Nucleus accumbens (tissue), 56 donors: Measurements from ENCODE around the gene SMIM44.
"Not testable (repeated sequence)": the region's sequence is repeated elsewhere in the genome, so short reads cannot be mapped to it uniquely, and the experiment has no call there.

ENCODE experiments used
- DNase-seq, 56 donors: peaks; one replicate each; lab custom pipeline; 2025; lab: John Stamatoyannopoulos, UW

SMIM44 gene

DNA sequence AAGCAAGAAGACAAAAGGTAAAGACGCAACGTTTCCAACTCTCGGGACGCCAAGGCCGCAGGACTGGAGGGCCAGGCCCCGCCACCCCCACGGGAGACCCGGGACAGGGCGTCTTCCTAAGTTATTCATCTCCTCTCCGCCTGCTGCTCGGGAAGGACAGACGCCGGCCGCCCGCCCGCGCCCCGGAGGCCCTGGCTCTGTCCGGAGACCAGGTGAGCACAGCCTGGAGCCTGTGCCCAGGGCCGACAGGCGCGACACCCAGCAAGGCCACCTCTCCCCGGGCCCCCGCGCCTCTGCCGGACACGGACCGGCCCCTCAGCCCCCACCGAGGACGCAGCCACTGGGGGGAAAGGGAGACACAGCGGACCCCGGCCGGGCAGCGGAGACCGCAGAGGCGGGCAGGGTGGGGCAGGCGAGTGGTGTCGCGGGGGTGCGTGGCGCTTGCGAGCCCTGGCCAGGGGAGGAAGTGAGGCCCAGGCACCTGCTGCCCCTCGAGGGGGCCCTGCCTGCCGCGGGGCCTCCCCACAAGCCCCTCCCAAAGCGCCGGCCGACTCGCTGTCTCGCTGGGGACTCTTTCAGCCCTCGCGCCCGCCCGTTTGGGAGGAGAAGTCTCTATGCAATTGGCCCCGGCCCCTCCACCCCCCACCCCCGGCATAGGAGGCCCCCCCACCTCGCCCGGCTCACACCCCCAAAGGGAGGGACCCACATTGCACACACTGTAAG lies 20.1 kb downstream of the SMIM44 start:
- DNase-seq: no peak

DNA sequence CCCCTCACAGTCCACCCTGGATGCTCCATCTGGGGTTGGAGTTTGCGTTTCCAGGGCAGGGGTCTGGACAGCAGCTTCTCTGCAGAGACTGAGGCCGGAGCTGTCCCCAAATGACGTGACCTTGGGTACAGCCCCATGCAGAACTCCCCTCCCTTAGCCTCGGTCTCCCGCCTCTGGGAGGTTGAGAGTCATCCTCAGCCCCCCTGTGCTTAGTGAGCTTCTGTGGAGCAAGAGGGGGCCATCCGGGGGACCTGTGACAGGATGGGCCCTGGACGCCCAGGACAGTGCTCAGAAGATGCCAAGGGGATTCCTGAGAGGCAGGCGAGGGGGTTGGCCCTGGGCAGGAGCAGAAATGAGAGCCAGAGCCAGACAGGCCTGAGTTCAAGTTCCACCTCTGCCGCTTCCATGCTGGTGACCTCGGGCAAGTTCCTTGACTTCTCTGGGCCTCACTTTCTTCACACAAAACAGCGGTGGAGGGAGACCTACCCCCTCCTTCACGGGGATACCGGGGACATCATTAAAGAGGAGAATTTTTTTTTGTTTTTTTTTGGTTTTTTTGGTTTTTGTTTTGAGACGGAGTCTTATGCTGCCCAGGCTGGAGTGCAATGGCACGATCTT lies 23.2 kb downstream of the SMIM44 start:
- no peak for DNase-seq

DNA sequence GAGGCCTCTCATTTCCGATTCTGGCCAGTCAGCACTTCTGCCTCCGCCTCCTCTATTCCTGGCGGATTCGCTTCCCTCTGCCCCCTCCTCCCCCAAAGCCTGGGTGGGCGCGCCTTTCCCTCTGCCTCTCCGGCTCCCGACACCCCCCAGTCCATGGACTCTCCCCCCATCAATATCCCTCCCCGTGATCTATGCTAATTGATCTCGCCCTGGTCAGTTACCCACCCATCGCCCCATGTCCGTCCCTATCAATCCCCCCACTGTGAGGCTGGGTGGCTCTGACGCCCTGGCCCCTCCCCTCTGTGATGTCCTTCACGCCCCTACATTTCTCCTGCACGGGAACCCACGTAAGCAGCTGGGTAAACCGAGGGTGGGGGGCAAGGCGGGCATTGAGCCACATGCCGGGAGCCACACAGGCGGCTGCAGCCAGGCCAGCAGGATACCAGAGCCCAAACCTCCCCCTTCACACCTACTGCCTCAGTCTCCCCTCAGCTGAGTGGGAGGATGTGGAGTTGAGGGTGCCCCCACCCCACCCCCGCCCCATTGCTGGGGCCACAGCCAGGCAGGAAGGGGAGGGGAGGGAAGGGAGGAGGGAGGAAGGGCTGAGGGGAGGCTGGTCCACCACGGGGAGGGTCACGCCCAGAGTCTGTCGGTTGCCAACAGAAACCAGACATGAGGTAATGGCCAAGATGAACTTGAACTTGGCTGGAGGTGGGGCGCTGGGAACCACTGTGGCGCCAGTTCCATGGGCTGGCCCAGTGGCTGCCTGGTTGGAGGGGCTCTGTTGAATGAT lies 24.0 kb downstream of the SMIM44 start:
- peak in 49 of 56 donors; percentile 8 to 76 (median 49) for DNase-seq

DNA sequence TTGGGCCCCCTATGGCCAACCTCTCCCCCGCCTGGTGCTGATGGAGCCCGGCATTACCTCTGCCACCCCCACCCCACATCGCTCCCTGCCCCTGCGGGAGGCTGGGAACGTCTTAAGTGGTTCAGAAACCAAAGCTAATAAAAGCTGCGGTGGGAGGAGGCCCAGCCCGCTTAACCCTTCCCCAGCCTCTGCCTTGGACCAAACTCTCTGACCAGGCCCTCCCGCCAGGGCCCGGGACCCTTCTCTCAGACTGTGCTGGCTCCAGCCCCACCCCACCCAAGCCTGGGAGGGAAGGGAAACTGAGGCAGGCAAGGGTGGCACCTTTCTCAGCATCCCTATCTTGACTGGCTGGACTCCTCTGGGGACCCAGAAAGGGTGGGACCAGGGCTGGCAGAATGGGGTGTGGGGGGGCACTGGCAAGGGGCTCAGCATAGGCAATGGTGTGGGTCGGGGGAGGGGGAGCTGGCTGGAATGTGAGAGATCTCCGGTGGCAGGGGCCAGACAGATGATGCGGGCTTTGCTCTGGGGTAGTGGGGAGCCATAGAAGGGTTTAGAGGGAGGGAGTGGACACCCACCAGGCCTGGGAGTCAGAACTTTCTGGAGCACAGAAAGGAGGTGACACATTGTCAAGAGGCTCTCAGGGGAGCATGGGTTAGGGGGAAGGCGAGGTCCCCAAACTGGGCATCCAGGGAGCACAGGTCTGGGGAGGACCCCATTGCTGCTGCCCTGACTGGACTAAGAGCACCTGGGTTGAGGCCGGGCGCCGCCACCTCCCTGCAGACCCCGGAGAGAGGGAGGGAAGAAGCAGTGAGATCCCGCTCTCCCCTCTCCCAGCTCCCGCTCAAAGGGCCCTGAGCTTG lies 24.8 kb downstream of the SMIM44 start:
- DNase-seq: peak in 4 of 56 donors; percentile 6 to 18 (median 10)

DNA sequence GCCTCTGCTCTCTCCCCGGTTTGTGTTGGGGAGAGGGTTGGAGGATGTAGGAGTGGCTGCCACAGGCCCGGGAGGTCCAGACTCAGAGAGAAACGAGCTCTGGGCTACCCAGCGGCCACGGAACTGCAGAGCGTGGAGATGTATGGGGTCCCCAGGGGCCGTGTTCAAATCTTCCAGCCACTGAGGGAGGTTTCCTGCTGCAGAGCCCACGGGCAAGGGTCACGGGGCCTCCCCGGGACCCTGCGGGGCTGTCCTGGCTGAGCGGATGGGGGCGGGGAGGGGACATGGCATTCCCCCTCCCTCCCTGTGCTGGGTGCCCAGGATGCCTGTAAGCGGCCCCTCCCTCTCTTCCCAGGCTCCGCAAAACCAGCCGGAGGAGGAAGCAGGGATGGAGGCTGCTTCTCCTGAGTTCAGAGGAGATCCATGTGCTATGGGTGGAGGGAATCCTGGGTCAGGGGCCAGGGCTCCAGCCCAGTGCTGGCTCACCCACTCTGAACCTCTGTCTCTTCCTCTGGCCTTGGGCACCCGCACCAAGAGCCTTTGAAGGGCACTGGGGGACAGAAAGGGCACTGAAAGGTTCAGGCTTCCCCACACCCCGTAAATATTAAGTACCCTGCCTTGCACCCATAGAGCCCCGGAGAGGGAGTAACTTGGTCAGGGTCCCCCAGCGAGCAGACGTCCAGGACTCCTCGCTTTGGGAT lies 25.6 kb downstream of the SMIM44 start:
- peak in 3 of 56 donors; percentile 6 to 22 (median 19) for DNase-seq

DNA sequence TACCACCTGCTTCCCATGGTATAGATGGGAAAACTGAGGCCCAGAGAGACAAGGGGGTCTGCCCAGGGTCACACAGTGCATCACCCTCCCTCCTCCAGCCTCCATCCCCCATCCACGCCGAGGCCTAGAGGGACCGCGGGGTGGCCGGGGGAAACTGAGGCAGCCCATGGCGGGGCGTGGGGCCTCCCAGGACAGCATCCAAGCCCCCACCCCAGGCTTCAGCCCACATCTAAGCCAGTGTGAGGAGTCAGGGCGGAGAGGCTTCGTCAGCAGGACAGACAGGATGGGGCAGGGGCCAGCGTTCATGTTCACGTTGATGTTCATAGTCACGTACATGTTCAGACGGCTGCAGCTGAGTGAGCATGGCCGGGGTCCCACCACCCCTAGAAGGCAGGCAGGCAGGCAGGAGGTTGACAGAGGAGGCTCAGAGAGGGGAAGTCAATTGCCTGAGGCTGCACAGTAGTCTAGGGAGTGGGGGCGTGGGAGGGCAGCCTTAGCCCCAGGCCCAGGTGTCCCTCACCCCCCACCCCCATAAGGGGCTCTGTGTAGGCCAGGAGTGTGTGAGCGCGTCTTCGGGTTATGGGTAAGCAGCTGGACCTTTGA lies 26.2 kb downstream of the SMIM44 start:
- no peak for DNase-seq

DNA sequence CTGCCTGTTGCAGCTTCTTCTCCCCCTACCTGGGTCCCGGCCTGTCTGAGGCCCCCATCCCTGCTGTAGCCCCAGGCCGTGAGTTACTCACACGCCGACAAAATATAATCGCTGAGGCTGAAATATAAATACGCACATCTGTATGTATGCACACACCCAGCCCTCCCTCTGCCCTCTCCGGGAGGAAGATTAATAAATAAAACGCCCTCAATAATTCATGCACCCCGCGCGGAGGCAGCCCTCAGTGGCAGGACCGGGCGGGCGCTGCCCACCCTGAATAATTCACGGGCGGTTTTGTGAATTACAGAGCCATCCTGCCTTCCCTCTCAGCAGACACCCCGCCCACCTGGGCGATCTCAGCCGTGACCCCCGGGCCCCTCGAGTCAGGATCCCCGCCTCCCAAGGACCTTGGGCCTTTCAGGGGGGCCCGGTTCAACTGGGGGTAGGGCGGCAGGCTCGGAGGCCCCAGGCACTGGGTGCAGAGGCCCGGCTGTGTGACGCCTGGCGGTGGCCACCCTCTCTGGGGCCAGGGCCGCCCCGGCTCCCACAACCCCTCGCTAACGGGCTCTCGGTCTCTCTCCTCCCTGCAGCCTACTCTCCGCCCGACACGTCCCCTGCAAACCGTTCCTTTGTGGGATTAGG lies 27.2 kb downstream of the SMIM44 start:
- DNase-seq: no peak

DNA sequence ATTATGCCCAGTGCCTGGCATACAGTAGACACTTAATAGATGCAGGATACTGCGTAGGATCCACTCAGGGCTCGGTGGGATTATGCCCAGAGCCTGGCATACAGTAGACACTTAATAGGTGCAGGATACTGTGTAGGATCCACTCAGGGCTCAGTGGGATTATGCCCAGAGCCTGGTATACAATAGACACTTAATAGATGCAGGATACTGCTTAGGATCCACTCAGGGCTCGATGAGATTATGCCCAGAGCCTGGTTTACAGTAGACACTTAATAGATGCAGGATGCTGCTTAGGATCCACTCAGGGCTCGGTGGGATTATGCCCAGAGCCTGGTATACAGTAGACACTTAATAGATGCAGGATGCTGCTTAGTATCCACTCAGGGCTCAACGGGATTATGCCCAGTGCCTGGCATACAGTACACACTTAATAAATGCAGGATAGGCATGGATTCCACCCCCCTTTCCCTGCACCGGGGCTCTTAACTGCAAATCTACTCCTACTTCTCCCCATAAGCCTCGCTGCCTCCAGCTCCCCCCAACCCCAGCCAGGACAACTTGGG lies 27.8 kb downstream of the SMIM44 start:
- no peak for DNase-seq

DNA sequence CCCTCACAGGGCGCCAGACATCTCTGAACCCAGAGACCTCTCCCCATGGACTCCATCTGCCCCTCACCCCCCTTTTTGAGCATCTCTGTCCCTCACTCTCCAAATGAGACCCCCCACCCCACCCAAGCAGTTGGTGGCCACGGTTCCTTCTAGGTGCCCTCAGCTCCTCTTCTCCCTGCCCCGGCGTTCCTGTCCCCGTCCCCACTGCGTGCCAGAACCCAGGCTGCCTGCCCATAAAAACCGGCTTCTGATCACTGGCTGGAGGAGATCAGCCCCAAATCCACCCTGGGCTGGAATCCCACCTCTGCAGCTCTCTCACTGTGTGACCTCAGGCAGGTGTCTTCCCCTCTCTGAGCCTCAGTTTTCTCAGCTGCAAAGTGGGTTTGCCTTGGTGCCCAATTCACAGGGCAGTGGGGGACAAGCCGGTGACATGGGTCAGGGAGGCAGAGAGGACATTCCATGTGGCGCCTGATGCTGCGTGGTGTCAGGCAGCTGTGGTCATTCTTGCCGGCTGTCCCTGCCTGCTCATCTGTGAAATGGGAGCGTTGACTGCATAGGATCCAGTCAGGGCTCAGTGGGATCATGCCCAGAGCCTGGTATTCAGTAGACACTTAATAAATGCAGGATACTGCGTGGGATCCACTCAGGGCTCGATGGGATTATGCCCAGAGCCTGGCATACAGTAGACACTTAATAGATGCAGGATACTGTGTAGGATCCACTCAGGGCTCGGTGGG lies 28.4 kb downstream of the SMIM44 start:
- DNase-seq: no peak

DNA sequence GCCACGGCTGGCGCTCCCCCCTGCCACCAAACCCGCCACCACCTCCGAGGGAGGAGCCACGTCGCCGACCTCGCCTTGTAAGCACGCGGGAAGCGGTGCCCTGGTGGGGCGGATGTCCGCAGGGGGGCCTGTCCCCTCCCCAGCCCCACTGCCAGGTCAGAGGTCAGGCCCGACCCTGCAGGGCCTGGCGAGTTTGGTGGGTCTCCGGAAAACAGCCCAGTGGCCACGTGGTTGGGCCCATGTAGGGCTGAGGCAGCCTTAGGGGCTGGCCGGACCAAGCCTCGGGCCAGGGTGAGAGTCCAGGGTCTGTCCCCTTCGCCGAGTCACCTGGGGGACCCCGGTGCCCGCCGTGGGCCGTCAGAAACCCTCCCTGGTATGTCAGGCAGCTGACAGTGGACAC lies 29.4 kb downstream of the SMIM44 start:
- DNase-seq: no peak

DNA sequence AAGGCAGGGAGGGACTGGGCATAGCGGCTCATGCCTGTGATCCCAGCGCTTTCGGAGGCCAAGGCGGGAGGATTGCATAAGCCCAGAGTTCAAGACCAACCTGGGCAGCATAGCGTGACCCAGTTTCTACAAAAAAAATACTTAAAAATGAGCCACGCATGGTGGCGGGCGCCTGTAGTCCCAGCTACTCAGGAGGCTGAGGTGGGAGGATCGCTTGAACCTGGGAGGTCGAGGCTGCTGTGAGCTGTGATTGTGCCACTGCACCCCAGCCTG lies 30.4 kb downstream of the SMIM44 start:
- not testable (repeated sequence) for DNase-seq

DNA sequence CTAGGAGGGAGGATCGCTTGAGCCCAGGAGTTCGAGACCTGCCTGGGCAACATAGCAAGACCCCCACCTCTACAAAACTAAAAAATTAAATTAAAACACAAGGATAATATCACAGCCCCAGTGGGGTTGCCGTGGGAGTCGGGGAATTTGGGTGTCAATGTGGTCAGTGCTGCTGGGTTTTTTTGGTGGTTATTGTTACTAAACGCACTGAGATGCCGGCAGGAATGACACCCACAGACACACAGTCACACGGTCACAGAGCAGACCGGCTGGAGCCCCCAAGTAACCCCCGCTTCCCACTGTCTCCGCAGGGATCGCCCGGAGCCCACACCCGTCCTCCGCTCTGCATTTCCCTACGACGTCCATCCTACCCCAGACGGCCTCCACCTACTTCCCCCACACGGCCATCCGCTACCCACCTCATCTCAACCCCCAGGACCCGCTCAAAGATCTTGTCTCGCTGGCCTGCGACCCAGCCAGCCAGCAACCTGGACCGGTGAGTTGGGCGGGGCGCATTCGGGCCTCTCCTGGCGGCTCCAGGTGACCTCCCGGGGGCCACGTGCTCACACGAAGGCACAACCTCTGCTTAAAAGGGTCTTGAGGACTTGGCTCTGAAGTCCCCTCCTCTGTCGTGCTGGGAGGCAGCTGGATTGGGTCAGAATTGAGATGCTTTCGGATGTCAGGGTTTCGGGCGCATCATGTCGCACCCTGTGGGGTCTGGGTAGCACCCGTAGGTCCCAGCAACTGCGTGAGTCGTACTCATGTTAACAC lies 30.9 kb downstream of the SMIM44 start:
- DNase-seq: no peak

DNA sequence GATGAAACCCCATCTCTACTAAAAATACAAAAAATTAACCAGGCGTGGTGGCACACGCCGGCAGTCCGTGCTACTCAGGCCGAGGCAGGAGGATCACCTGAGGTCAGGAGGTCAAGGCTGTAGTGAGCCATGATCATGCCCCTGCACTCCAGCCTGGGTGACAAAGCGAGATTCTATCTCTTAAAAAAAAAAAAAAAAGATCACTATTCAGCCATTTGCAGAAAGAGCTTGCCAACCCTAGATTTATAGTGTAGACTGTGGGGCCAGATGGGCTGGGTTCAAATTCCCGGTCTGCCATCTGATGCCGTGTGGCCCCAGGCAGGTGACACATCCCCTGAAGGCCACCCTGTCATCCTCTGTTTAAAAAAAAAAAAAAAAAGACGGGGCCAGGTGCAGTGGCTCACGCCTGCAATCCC lies 31.8 kb downstream of the SMIM44 start:
- DNase-seq: no peak

DNA sequence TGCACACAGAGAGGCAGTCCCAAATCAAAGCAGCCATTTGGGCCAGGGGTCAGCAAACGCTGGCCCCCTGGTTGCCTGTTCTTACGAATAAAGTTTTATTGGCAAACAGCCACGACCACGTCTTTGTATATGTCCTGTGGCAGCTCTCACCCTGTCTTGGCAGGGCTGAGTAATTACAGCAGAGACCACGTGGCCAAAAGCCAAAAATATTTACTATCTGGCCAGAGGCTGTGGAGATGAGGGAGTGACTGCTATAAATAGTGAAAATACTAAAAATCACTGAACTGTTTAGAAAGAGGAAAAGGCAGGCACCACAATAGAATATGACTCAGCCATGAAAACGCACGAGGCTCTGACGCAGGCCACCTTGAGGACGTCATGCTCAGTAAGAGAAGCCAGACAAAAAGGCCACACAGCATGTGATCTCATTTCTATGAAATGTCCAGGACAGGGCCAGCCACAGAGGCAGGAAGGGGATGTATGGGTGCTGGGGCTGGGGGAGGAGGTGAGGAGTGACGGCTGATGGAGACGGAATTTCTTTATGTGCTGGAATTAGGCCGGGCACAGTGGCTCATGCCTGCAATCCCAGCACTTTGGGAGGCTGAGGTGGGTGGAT lies 32.3 kb downstream of the SMIM44 start:
- peak in 1 of 56 donors; percentile 19 for DNase-seq

DNA sequence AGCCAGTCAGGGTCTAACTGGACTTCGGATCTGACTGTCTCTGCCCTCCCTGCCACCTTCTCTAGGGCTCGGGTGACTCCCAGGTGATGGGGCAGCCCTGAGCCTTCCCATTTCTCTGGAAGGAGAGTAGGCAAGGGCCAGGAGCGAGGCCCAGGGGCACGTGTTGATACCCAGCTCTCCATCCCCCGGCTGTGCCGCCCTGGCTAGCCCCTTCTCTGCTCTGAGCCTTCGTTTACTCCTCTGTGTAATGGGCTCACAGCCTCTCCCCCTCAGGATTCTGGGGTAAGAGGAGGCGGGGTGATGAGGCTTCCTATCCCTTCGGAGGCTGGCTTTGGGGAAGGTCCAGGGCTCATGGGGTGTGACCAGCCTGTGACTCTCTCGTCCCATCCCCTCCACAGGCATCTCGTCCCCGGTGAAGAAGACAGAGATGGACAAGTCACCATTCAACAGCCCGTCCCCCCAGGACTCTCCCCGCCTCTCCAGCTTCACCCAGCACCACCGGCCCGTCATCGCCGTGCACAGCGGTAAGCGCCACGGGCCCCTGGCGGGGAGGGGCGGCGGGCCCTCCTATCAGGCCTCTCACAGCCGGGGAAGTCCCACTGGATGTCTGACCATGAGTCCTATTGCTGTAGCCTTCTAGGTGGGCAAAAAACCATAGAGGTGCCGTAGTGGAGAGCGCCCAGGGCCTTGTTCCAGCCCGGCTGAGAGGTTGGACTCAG lies 34.5 kb downstream of the SMIM44 start:
- DNase-seq: no peak

DNA sequence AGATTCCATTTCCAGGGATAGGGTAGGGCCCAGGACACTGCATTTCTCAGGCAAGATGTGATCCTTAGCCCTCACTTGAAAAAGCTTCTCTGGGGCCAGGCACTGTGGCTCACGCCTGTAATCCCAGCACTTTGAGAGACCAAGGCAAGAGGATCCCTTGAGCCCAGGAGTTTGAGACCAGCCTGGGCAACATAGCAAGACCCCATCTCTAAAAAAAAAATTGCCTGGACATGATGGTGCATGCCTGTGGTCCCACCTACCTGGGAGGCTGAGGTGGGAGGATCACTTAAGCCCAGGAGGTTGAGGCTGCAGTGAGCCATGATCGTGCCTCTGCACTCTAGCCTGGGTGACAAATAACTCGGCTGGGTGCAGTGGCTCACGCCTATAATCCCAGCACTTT lies 36.6 kb downstream of the SMIM44 start:
- DNase-seq: not testable (repeated sequence)
